NCI-H446 (cell line): ENCODE data around the gene BUB1.
"Not testable (repeated sequence)": the region's sequence is repeated elsewhere in the genome, so short reads cannot be mapped to it uniquely, and the experiment has no call there.

Experiments used
- DNase-seq, 2 experiments: peaks; one replicate each; lab custom pipeline; 2025; lab: John Stamatoyannopoulos, UW

BUB1 gene

GRCh38 chr2:110677530-110678456, at the start of gene BUB1:
Gene BUB1, minus strand, starts transcription at chr2:110678063. Its CDS starts 68 bp downstream, at chr2:110677995.
- DNase-seq = peak; percentile 85 to 95

- DNase-seq = no peak
Measured at GRCh38 chr2:110726285-110726684, 48.4 kb upstream of the BUB1 start.

- DNase-seq = no peak
Measured at GRCh38 chr2:110725859-110726258, 48.0 kb upstream of the BUB1 start.

- no peak for DNase-seq
Measured at GRCh38 chr2:110725370-110725769, 47.5 kb upstream of the BUB1 start.

- no peak for DNase-seq
Measured at GRCh38 chr2:110724820-110725219, 47.0 kb upstream of the BUB1 start.

- DNase-seq = no peak
Measured at GRCh38 chr2:110720547-110720946, 42.7 kb upstream of the BUB1 start.

GRCh38 chr2:110718990-110719389, 41.1 kb upstream of the BUB1 start:
- DNase-seq = peak in 1 of 2 experiments; percentile 42

- DNase-seq = no peak
Measured at GRCh38 chr2:110718382-110718781, 40.5 kb upstream of the BUB1 start.

GRCh38 chr2:110717734-110718133, 39.9 kb upstream of the BUB1 start:
- no peak for DNase-seq

GRCh38 chr2:110716959-110717645, 39.2 kb upstream of the BUB1 start:
- DNase-seq = no peak

GRCh38 chr2:110714452-110715224, 36.8 kb upstream of the BUB1 start:
- peak in 1 of 2 experiments; percentile 75 for DNase-seq

GRCh38 chr2:110713513-110714362, 35.9 kb upstream of the BUB1 start:
- no peak for DNase-seq

GRCh38 chr2:110712737-110713136, 34.9 kb upstream of the BUB1 start:
- no peak for DNase-seq

- DNase-seq = no peak
Measured at GRCh38 chr2:110708455-110708854, 30.6 kb upstream of the BUB1 start.

- DNase-seq = no peak
Measured at GRCh38 chr2:110707386-110707965, 29.6 kb upstream of the BUB1 start.

GRCh38 chr2:110702514-110703380, 24.9 kb upstream of the BUB1 start:
- no peak for DNase-seq

- DNase-seq = not testable (repeated sequence)
Measured at GRCh38 chr2:110698253-110698652, 20.4 kb upstream of the BUB1 start.

GRCh38 chr2:110695146-110695898, 17.5 kb upstream of the BUB1 start:
- DNase-seq = peak in 1 of 2 experiments; percentile 35

GRCh38 chr2:110691612-110692258, 13.9 kb upstream of the BUB1 start:
- DNase-seq = no peak
